ENCODE measurements around the gene RTN4IP1.
"Not testable (repeated sequence)": the region's sequence is repeated elsewhere in the genome, so short reads cannot be mapped to it uniquely, and the experiment has no call there.

Gene RTN4IP1

GRCh38 chr6:106629103-106629858 is at the start of gene RTN4IP1, which contains the start of gene QRSL1:
Gene RTN4IP1 (minus strand): TSS chr6:106629498. CDS start chr6:106629021, 477 bp downstream.
Gene QRSL1 (plus strand): TSS chr6:106629578. CDS start chr6:106629682, 104 bp downstream.
- peak; percentile 95 for FAIRE-seq

GRCh38 chr6:106677282-106677681 is 48.0 kb upstream of the RTN4IP1 start:
- no peak for FAIRE-seq

GRCh38 chr6:106674541-106675229 is 45.4 kb upstream of the RTN4IP1 start:
- FAIRE-seq, result no peak

GRCh38 chr6:106671651-106672050 is 42.4 kb upstream of the RTN4IP1 start:
- no peak for FAIRE-seq

- no peak for FAIRE-seq
Measured at GRCh38 chr6:106670236-106670635, 40.9 kb upstream of the RTN4IP1 start.

- no peak for FAIRE-seq
Measured at GRCh38 chr6:106667022-106667402, 37.7 kb upstream of the RTN4IP1 start.

GRCh38 chr6:106666282-106667021 is 37.2 kb upstream of the RTN4IP1 start:
- FAIRE-seq, result no peak

- FAIRE-seq, result no peak
Measured at GRCh38 chr6:106662458-106662857, 33.2 kb upstream of the RTN4IP1 start.

- no peak for FAIRE-seq
Measured at GRCh38 chr6:106659859-106660258, 30.6 kb upstream of the RTN4IP1 start.

- FAIRE-seq, result no peak
Measured at GRCh38 chr6:106658469-106658868, 29.2 kb upstream of the RTN4IP1 start.

- FAIRE-seq, result no peak
Measured at GRCh38 chr6:106648651-106649308, 19.5 kb upstream of the RTN4IP1 start.

- no peak for FAIRE-seq
Measured at GRCh38 chr6:106643061-106643460, 13.8 kb upstream of the RTN4IP1 start.

- no peak for FAIRE-seq
Measured at GRCh38 chr6:106642476-106642875, 13.2 kb upstream of the RTN4IP1 start.

GRCh38 chr6:106639812-106640211 is 10.5 kb upstream of the RTN4IP1 start:
- FAIRE-seq, result no peak

GRCh38 chr6:106637717-106638341 is 8.5 kb upstream of the RTN4IP1 start:
- FAIRE-seq, result no peak

- FAIRE-seq, result no peak
Measured at GRCh38 chr6:106637051-106637716, 7.9 kb upstream of the RTN4IP1 start.

GRCh38 chr6:106634565-106634964 is 5.3 kb upstream of the RTN4IP1 start:
- FAIRE-seq, result no peak

- no peak for FAIRE-seq
Measured at GRCh38 chr6:106631346-106631745, 2.0 kb upstream of the RTN4IP1 start.

GRCh38 chr6:106630366-106630765 is 1.1 kb upstream of the RTN4IP1 start:
- no peak for FAIRE-seq

GRCh38 chr6:106629859-106630163 is 513 bp upstream of the RTN4IP1 start:
- no peak for FAIRE-seq

GRCh38 chr6:106628658-106629102 is 618 bp downstream of the RTN4IP1 start:
- FAIRE-seq, result no peak

- FAIRE-seq, result not testable (repeated sequence)
Measured at GRCh38 chr6:106627760-106628159, 1.5 kb downstream of the RTN4IP1 start.

All from G401.6 (cell line).